GM20000 (cell line): ENCODE measurements around the gene KSR2.
"Not testable (repeated sequence)": the region's sequence is repeated elsewhere in the genome, so short reads cannot be mapped to it uniquely, and the experiment has no call there.

Experiments
- DNase-seq: peaks from one replicate; pipeline ENCODE4 v3.0.0; 2012; ENCODE audit warnings: low spot score
- TF ChIP-seq, protein P1 (sequence below): IDR thresholded peaks from 2 replicates; pipeline ENCODE4 v1.5.1; 2012; ENCODE audit warnings: mild to moderate bottlenecking, control low read depth; ENCODE audit errors: extremely low read depth, missing control alignments

Gene KSR2

GRCh38 chr12:117857632-117858612 lies 110.9 kb downstream of the KSR2 start:
- DNase-seq = peak; percentile 74
- TF ChIP-seq, protein P1, sequence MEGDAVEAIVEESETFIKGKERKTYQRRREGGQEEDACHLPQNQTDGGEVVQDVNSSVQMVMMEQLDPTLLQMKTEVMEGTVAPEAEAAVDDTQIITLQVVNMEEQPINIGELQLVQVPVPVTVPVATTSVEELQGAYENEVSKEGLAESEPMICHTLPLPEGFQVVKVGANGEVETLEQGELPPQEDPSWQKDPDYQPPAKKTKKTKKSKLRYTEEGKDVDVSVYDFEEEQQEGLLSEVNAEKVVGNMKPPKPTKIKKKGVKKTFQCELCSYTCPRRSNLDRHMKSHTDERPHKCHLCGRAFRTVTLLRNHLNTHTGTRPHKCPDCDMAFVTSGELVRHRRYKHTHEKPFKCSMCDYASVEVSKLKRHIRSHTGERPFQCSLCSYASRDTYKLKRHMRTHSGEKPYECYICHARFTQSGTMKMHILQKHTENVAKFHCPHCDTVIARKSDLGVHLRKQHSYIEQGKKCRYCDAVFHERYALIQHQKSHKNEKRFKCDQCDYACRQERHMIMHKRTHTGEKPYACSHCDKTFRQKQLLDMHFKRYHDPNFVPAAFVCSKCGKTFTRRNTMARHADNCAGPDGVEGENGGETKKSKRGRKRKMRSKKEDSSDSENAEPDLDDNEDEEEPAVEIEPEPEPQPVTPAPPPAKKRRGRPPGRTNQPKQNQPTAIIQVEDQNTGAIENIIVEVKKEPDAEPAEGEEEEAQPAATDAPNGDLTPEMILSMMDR = peak; percentile 48

- not testable (repeated sequence) for DNase-seq
Measured at GRCh38 chr12:117857139-117857538, 111.7 kb downstream of the KSR2 start.

DNA sequence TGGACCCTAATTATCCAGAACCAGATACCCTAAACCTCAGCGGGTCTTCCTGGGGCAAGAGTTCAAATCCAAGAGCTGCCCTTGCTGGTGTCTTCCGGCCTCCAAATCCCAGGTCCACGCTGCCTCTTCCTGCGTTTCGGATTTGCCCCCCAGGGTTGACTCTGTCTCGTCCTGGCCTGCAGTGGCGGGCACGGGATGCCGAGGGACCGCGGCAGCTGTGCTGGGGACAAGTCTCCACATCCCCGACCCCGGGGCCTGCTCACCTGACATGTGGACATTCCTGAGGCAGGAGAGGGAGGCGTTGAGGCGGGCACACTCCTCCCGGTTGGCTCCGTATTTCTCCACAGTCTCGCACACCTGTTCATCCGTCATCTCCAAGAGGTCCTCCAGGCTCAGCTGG lies 113.6 kb downstream of the KSR2 start:
- TF ChIP-seq, protein P1 = no peak
- no peak for DNase-seq

GRCh38 chr12:117854339-117855012 lies 114.3 kb downstream of the KSR2 start:
- TF ChIP-seq, protein P1 = peak; percentile 49
- peak; percentile 49 for DNase-seq

- TF ChIP-seq, protein P1 = no peak
- no peak for DNase-seq
Measured at GRCh38 chr12:117853600-117853999, 115.2 kb downstream of the KSR2 start.

GRCh38 chr12:117850048-117850447 lies 118.7 kb downstream of the KSR2 start:
- peak; percentile 54 for DNase-seq
- TF ChIP-seq, protein P1 = peak; percentile 58

GRCh38 chr12:117847371-117847770 lies 121.4 kb downstream of the KSR2 start:
- no peak for DNase-seq
- TF ChIP-seq, protein P1 = no peak
